ENCODE measurements around the gene MYL7.

GRCh38 chr7:44107961-44108767, 33.0 kb downstream of the MYL7 start:
- no peak for TF ChIP-seq CTCF (IDR thresholded peaks at IDR 0.05 in 8 of 11, conservative IDR thresholded peaks at IDR 0.05 in 3 of 11)
- no peak for TF ChIP-seq POLR2A (IDR thresholded peaks at IDR 0.05)

Measured in spleen (tissue), 7 donors.